Parathyroid adenoma (tissue), 2 donors: ENCODE results near the gene TBX21.

Experiments
- H2AFZ ChIP-seq: fragments of 300-600 bp; sonication (generic); one replicate; pipeline ENCODE4 v1.7.0; 2017; ENCODE audit warnings: antibody characterized with exemption, mild to moderate bottlenecking
- H3K27ac ChIP-seq: fragments of 300-600 bp; sonication (generic); one replicate; pipeline ENCODE4 v1.7.0; 2017
- H3K27me3 ChIP-seq: fragments of 300-600 bp; sonication (generic); one replicate; pipeline ENCODE4 v1.7.0; 2017; ENCODE audit warnings: low read length; ENCODE audit not compliant: control insufficient read depth, insufficient read depth
- H3K36me3 ChIP-seq: fragments of 300-600 bp; sonication (generic); one replicate; pipeline ENCODE4 v1.7.0; 2017; ENCODE audit warnings: low read length; ENCODE audit not compliant: control insufficient read depth, insufficient read depth
- H3K4me1 ChIP-seq: fragments of 300-600 bp; sonication (generic); one replicate; pipeline ENCODE4 v1.7.0; 2017; ENCODE audit warnings: control low read depth
- H3K4me2 ChIP-seq: fragments of 300-600 bp; sonication (generic); one replicate; pipeline ENCODE4 v1.7.0; 2017; ENCODE audit warnings: low read length
- H3K4me3 ChIP-seq: fragments of 300-600 bp; sonication (generic); one replicate; pipeline ENCODE4 v1.7.0; 2017; ENCODE audit warnings: low read depth, low read length
- H3K79me2 ChIP-seq: fragments of 300-600 bp; sonication (generic); one replicate; pipeline ENCODE4 v1.7.0; 2017; ENCODE audit warnings: control low read depth
- H3K9ac ChIP-seq: fragments of 300-600 bp; sonication (generic); one replicate; pipeline ENCODE4 v1.7.0; 2017; ENCODE audit warnings: mild to moderate bottlenecking
- H3K9me3 ChIP-seq: fragments of 300-600 bp; sonication (generic); one replicate; pipeline ENCODE4 v1.7.0; 2017; ENCODE audit warnings: low read length; ENCODE audit not compliant: control insufficient read depth
- TF ChIP-seq, protein P1 (sequence below): fragments of 300-600 bp; sonication (generic); IDR thresholded peaks from one replicate; pipeline ENCODE4 v1.7.0; 2017; ENCODE audit warnings: antibody characterized with exemption, mild to moderate bottlenecking
- donor health status: primary hyperparathyroidism.

Gene TBX21

DNA sequence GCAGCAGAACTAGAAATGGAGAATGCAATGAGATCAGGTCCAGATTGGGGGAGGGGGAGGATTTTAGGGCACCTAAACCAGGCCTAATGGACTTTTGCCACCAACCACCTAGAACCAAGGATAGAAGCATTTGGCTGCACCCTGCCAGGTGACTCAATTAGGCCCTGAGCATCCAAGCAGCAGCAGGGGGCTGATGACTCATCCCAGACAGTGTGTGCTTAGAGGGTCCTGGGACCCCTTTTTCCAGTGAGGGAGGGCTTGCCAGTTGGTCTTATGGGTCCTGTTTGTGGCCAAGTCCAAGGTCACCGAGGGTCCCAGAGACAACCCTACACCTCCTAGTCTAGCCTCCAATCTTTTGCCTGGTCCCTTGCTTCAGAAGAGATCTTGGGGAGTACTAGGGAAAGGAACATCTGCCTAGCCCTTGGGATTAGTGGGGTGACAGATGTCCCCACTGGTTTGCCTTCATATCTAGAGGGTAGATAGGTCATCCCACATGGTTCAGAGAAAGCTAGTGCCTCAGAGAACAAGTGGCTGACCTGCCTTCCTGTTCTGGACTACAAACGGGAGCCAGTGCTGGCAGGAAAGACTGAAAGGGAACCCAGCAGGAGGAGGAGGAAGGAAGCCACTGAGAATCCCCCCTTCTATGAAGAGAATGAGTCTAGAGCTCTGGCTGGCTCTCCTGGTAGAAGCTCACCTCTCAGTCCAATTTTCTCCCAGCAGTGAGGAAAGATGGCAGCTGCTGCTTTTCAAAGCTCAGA, 40.7 kb upstream of the TBX21 start:
- H3K27ac ChIP-seq, result no peak overlapping the region
- H3K9ac ChIP-seq, result no peak overlapping the region

DNA sequence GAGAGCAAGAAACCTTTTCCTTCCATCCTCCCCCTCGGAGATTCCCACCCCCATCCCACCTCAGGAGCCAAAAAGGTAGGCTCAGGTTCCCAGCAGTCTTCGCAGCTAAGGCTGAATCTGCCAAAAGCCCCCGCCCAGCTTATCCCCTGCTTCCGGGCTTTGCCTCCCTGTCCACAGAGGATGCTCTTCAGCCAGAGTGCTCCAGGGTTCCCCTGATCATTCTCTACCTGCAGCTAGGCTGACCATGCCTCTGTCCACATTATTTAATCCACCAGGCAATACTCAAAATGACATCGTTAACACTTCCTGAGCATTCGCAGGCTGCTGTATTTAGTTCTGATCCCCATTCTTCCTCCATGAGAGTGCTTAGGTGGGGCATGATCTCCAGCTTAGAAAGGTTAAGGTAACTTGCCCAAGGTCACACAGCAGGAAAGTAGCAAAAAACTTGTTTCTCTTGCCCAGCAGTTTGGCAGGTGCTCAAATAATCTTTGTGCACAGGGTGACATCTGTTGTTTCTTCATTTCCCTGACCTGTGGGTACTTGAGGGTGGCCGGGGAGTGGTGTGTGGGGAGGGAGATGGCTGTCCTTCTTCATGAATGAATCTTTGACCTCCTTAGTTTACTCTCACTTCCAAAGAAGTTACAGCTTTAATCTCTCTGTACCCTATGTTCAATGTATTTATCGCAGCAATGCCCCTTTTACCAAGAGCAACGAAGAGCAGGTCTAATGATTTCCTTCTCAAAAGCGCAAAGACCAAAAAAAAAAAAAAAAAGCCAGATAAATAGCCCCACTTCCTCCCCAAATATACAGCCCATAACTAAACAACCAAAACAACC, 39.9 kb upstream of the TBX21 start:
- Histone ChIP-seq H3K27me3 (no peaks in the 10 kb centered on the region), H3K9me3 (no peaks in the 10 kb centered on the region), H3K79me2 (peaks cover 3% of the 10 kb centered on the region), H3K27ac (no peak overlapping the region), H3K4me2 (peak overlapping the region; percentile 65), H3K36me3 (no peaks in the 10 kb centered on the region), H2AFZ (peak overlapping the region; percentile 63), H3K4me3 (peak overlapping the region; percentile 49), H3K9ac (no peak overlapping the region), H3K4me1 (peaks cover 7% of the 10 kb centered on the region)
- TF ChIP-seq, protein P1, sequence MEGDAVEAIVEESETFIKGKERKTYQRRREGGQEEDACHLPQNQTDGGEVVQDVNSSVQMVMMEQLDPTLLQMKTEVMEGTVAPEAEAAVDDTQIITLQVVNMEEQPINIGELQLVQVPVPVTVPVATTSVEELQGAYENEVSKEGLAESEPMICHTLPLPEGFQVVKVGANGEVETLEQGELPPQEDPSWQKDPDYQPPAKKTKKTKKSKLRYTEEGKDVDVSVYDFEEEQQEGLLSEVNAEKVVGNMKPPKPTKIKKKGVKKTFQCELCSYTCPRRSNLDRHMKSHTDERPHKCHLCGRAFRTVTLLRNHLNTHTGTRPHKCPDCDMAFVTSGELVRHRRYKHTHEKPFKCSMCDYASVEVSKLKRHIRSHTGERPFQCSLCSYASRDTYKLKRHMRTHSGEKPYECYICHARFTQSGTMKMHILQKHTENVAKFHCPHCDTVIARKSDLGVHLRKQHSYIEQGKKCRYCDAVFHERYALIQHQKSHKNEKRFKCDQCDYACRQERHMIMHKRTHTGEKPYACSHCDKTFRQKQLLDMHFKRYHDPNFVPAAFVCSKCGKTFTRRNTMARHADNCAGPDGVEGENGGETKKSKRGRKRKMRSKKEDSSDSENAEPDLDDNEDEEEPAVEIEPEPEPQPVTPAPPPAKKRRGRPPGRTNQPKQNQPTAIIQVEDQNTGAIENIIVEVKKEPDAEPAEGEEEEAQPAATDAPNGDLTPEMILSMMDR, result no peak

More for the DNA sequence above, 40.7 kb upstream of the TBX21 start:
- H3K4me3 ChIP-seq, result no peak overlapping the region
- no peaks in the 10 kb centered on the region for H3K9me3 ChIP-seq
- no peaks in the 10 kb centered on the region for H3K36me3 ChIP-seq
- no peak overlapping the region for H3K4me2 ChIP-seq
- TF ChIP-seq, protein P1, result no peak
- peaks cover 3% of the 10 kb centered on the region for H3K79me2 ChIP-seq
- H2AFZ ChIP-seq, result peak overlapping the region; percentile 63
- H3K27me3 ChIP-seq, result no peaks in the 10 kb centered on the region
- H3K4me1 ChIP-seq, result peaks cover 9% of the 10 kb centered on the region

DNA sequence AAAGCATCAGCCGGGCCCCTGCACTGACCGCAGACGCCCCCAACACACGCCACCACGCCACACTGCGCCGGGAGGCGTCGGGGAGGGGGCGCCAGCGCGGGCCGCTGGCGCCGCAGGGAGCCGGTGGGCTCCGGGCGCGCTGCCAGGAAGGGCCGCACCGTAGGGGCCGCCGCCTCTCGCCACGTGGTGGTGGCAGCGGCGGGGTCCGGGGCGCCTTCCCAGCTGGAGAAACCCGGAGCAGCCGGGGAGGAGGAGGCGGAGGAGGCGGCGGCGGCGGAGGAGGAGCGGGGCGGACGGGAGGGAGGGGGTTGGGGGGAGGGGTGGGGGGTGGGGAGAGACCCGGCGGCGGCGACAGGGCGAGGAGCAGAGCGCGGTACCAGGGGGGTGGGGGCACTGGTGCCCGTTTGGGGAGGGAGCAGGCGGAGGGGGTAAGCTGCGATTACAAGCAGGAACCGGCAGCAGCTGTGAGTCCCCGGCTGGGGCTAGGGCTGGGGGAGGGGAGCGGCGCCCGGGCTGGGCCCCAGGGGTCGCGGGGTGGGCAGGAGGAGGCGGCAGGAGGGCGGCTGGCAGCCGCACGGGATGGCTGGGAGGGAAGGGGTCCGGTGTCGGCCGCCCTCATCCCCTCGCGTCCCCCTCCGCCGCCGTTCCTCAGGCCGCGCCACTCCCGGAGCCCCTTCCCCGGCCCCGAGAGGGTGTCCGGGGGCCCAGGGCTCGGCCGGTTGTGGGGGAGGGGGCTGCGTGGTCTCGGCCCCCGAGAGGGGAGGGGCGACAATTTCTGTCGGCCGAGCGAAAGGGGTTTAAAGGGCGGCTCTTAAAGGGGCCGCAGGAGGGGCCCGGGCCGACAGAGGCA, 39.1 kb upstream of the TBX21 start, which contains the start of gene TBKBP1:
Gene TBKBP1, plus strand, starts transcription at position 431 of the 850 bp plus-strand sequence. CDS start 1,952 bp downstream, outside the sequence.
- Histone ChIP-seq H3K27ac (peak within 1 kb of the TSS; percentile 62), H3K9me3 (no peaks in the 10 kb centered on the region), H3K4me1 (peaks cover 7% of the 10 kb centered on the region), H3K4me2 (peak within 1 kb of the TSS; percentile 85), H3K79me2 (peaks cover 3% of the 10 kb centered on the region), H2AFZ (peak within 1 kb of the TSS; percentile 93), H3K27me3 (no peaks in the 10 kb centered on the region), H3K4me3 (peak within 1 kb of the TSS; percentile 63), H3K36me3 (no peaks in the 10 kb centered on the region), H3K9ac (no peak within 1 kb of the TSS)
- TF ChIP-seq, protein P1, result no peak

DNA sequence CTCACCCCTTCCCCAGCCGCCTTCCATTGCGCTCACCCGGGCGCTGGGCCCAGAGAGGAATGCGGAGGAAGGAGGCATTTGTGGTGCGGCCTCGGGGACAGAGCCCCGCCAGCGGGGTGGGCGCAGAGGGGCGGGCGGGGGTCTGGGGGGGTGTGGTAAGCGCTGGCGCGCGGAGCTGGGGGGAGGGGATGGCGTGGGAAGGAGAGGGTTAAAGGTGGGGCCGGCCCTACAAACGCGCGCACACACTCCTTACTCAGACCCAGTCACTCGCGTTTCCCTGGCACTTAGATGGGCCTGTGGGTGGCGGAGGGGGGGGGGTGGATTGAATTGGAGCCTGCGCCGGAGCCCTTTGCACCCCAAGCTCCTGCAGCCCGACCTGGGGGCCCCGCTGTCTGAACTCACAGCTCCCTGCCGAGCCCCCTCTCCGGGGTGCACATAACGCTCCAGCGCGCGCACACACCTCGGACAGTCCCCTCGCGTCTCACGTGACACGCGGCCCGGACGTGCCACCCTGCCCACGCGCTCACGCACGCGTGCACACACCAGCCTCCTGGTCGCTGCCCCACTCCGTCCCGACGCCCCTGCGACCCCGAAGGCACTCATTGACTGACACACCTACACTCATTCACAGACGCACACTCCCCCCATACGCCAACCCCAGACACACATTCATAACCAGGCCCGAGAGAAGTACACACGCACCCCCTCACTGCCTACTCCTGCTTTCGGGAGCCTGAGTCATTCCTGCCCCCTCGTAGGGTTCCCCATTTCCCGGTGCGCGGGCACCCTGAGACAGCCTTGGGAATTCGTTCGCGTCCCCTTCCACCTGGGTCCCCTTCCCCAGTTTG, 38.2 kb upstream of the TBX21 start:
- Histone ChIP-seq H3K27me3 (no peaks in the 10 kb centered on the region), H3K9ac (no peak overlapping the region), H3K4me1 (peaks cover 7% of the 10 kb centered on the region), H3K27ac (peak overlapping the region; percentile 62), H3K36me3 (no peaks in the 10 kb centered on the region), H3K9me3 (no peaks in the 10 kb centered on the region), H2AFZ (peak overlapping the region; percentile 93), H3K79me2 (peaks cover 3% of the 10 kb centered on the region), H3K4me3 (peak overlapping the region; percentile 63), H3K4me2 (peak overlapping the region; percentile 85)
- TF ChIP-seq, protein P1, result no peak
